DLD1 (cell line): ENCODE data around the gene GTF3C4.
"Not testable (repeated sequence)": the region's sequence is repeated elsewhere in the genome, so short reads cannot be mapped to it uniquely, and the experiment has no call there.

Experiments used
- in situ Hi-C: cut with HindIII; loops from 2 replicates; pipeline ENCODE4 v1.10.0; 2017; ENCODE audit warnings: low sequenced_read_pairs

The GTF3C4 gene

DNA sequence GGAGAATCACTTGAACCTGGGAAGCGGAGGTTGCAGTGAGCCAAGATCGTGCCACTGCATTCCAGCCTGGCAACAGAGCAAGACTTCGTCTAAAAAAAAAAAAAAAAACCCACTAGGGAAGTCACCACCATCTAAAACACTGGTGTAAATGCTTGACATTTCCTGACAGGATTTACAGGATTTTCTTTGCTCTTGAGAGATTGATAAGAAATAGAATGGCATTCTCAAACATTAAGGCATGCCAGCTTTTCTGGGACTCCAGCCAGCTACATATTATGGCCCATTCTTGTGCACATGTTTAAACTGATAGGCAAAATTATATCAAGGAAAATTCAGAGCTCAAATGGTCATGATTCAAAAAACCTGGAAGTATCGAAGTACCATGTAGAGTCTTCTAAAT, 28.7 kb downstream of the GTF3C4 start:
- in situ Hi-C loops, result no loop called here

DNA sequence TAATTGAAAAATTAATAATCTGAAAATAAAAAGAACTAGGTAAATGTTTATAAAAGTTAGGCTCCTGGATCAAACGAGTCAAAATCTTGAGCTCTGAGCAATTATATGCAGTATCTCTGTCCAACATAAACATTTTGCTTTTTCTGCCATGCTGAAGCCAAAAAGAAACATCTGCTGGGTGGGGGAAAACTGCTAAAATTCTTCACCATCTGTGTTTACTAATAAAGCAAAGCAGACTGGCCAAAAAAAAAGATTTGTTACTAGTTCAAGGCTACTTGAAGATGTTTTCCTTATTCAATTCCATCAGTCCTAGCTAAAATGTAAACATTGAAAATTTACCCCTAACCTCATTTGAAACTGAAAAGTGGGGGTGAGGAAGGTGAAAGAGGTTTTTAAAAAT, 29.7 kb downstream of the GTF3C4 start:
- in situ Hi-C loops, result no loop called here

DNA sequence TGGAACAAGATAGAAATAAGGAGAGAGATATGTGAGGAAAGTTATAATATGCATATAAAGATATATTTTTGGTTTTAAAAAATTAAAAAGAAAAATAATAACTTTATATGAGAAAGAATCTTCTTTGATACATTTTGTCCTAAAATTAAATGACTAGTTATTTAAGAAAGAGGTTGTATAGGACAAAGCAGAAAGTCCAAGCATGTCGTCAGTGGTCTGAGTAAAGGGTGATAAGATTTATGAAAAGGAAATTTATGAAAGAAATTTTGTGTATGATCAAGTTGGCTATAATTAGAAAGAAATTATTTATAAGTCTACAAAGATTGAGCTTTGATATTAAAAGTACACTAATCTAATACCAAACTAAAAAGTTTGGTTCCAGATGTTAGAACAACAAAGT, 32.0 kb downstream of the GTF3C4 start:
- in situ Hi-C loops, result no loop called here

DNA sequence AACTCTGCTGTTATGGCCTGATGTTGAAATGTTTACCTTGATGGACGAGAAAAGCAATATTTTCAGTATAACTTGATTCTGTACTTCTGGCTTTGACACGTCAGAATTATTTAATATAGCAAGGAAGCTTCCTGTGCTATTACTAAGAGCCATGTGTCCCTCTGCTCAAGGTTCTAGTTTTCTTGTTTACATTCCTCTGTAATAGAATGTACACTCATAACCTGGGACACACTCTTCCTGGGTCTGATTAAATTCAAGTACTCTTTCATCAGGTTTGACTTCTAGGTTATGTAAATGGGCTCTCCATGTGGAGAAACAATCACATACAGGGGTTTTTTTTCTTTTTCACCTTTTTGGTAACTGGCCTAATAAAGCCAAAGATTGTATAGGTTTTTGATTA, 33.1 kb downstream of the GTF3C4 start:
- in situ Hi-C loops, result no loop called here

DNA sequence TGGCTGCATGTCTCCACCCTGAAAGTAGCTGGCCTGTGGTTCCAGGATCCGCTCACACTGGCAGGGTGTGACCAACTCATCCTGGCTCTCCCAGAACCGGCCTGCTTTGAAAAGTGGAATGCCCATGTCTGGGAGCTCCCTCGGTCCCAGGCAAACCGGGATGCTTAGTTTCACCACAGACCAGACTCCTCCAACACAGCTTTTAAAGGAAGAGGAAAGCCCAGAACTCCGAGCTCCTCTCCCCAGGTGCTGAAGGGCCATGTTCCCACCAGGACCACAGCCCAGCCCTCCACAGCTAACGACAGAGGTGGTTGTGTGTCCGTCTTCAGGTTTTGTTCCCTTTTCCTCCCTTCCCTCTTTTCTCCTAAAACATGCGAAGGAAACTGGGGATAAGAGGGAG, 38.0 kb downstream of the GTF3C4 start:
- in situ Hi-C loops, result no loop called here

DNA sequence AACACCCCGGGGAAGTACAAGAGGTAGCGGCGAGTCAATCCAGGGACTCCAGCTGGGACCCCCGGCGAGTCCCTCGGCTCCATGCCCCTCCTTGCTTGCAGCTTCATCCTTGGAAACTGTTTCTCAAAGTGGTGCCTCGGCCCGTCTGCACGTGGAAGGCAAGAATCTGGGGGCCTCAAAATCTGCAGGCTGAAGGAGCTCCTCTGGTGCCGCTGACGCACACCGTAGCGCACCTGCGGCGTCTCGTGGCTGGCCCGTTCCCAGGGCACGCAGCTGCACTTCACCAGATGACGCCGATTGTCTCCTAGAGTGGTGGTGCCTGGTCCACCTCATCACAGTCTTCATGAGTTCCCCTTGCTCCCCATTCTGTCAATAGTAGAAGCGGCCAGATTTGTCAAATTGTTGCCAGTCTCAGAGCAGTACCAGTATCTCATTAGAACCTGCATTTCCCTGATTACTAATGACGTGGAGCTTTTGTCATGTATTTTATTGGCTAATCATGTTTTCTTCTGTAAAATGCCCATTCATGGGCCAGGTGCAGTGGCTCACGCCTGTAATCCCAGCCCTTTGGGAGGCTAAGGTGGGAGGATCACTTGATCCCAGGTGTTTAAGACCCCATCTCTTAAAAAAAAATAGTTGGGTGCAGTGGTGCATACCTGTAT, 38.6 kb downstream of the GTF3C4 start:
- in situ Hi-C loops, result no loop called here

DNA sequence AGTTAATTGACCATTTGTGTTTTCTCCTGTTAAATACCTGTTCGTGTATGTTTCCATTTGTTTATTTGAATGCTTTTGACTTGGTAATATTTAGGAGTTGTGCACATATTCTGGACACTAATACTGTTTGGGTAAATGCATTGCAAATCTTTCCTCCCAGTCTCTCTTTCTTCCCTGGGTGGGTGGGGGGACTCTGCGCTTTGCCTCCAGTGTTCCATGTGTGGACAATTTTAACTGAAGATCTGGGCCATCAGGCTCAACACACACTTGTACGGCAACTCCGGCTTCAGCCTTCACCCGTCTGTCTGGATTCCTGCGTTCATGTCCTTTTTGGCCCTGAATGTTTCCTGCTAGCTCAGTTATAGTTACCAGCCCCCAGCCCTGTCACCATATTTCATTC, 40.1 kb downstream of the GTF3C4 start:
- in situ Hi-C loops, result no loop called here

DNA sequence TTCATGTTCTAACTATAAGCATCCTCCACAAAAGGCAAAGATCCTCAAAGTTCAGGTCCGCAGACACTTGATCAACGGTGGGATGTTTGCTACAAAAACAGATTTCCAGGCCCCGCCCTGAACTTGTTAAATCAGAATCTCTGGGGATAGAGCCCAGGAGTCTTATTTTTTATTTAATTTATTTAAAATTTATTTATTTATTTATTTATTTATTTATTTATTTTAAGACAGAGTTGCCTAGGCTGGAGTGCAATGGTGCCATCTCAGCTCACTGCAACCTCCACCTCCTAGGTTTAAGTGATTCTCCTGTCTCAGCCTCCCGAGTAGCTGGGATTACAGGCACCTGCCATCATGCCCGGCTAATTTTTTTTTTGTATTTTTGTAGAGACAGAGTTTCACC, 40.9 kb downstream of the GTF3C4 start:
- in situ Hi-C loops, result not testable (repeated sequence)

DNA sequence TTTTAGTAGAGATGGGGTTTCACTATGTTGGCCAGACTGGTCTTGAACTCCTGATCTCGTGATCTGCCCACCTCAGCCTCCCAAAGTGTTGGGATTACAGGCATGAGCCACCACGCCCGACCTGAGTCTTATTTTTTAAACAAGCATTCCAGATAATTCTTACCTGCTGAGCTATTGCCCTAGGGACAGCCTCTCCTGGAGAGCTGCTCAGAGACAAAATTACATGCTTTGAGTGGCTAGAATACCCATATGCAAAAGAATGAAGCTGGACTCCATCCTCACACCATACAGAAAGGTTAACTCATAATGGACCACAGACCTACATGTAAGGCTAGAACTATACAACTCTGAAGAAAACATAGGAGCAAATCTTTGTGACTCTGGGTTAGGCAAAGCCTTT, 41.6 kb downstream of the GTF3C4 start:
- in situ Hi-C loops, result no loop called here

DNA sequence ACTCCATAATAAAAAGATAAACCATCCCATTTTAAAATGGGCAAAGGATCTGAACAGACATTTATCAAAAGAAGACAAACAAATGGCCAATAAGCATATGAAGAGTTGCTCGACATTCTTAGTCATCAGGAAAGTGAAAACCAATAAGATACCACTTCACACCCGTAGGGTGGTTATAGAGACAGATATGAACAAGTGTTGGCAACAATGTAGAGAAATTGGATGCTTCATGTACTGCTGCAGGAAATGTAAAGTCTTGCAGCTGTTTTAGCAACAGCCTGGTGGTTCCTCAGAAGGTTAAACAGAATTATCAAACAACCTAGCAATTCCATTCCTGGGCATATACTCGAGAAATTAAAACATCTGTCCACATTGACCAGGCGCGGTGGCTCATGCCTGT, 42.5 kb downstream of the GTF3C4 start:
- in situ Hi-C loops, result no loop called here

DNA sequence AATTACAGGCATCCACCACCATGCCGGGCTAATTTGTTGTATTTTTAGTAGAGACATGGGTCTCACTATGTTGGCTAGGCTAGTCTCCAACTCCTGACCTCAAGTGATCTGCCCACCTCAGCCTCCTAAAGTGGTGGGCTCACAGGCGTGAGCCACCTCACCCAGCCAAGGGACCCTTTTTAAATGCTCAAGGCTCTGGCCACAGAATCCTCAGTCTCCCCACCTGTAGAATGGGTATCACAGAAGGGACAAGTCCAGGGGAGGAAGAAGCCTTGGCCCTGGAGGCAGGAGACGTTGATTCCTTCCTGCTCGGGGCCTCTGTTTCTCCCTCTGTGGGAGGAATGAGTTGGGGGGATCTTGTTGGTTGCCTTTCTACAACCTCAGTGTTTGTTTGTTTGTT, 45.7 kb downstream of the GTF3C4 start:
- in situ Hi-C loops, result no loop called here

DNA sequence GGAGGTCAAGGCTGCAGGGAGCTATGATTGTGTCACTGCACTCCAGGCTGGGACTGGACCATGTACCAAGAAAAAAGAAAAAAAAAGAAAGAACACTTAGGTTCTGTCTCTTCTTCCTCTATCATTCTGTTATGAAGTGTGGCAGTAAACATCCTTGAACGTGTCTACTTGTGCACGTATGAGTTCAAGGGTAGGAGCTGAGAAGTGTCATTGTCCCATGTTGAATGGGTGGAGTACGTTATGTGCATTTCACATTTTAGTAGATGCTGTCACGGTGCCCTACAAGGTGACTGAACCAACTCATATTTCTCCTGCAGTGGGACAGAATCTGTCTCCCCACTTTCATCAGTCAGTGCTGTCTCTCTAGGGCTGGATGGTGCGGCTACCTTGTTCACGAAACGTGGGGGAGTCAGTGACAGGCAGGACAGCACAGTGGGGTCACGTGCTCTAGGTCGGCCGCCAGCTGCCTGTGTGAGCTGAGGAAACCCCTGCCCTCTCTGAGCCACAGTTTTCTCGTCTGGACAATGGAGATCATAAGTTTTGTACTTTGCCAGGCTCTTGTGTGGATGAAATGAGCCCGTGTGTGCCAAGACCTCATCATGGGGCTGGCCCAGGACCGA, 47.2 kb downstream of the GTF3C4 start:
- in situ Hi-C loops, result no loop called here

DNA sequence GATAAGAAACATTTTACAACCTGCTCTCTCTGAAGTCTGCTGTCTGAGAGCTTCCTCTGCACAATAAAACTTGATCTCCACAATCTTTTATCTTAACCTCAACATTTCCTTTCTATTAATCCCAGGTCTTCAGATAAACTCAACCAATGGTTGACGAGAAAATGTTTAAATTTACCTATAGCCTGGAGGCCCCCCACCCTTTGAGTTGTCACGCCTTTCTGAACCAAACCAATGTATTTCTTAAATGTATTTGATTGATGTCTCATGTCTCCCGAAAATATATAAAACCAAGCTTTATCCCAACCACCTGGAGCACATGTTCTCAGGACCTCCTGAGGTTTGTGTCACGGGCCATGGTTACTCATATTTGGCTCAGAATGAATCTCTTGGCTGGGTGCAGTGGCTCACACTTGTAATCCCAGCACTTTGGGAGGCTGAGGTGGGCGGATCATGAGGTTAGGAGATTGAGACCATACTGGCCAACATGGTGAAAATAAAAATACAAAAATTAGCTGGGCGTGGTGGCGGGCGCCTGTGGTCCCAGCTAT, 48.2 kb downstream of the GTF3C4 start:
- in situ Hi-C loops, result not testable (repeated sequence)

DNA sequence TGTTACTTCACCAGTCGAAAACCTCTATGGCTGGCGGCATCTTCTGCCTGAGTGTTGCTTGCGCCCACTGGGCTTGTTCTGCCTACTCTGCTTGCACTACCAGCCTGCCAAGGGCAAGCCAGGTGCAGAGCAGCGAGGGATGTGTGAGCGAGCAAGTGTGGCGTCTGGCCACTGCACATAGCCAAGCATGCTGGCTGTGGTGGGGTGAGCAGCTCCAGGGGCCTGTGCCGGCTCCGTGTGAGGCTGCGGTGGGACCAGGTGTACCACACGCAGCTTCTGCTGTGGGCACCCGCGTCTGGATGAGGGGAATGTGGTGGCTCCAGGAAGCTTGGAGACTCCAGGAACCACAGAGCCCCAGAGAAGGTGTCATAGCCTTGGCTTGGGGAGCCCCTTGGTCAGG, 51.4 kb downstream of the GTF3C4 start:
- in situ Hi-C loops, result loop anchor here (5.0 kb wide), 1 partner anchor 44 kb away; no protein-coding TSS in a partner anchor

DNA sequence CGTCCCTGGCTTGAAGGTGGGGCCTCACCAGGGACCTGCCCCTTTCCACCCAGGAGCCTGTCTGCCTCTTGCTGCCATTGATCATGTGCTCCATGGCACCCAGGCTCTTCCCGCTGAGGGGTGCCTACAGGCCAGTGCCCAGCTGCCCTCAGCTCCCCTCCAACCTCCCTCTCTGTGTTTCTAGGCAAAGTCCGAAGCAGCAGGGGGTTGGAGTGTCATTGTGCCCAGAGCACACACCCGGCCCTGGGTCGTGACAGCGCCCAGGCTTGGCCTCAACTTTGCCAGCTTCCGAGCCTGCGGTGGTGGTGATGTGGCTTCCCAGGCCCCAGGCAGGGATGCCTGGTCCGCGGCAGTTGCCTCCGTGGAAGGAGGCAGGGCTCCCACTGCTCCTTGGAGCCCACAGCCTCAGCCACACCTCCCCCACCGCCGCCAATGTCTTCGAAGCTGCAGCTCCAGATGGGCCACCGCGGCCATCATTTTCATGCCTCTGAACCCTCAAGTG, 52.4 kb downstream of the GTF3C4 start:
- in situ Hi-C loops, result loop anchor here (5.0 kb wide), 1 partner anchor 45 kb away; no protein-coding TSS in a partner anchor

DNA sequence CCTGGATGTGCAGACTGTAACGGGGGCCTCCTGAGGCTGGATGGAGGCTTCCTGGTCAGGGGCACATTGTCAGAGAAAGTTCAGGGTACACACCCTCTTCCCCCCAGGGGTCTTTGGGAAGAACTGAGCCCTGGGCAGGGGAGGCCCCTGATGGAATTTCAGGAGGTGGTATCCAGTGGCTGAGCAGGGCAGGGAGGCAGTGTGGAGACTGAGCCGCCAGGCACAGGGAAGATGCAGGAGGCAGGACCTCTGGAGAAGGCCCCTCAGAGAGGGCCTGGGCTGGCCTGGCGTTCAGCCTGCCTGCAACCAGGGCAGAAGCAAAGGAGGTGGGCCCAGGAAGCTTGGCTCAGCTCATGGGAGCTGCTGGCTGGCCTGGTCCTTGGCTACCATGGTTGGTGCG, 53.5 kb downstream of the GTF3C4 start:
- in situ Hi-C loops, result loop anchor here (5.0 kb wide), 1 partner anchor 47 kb away; no protein-coding TSS in a partner anchor

DNA sequence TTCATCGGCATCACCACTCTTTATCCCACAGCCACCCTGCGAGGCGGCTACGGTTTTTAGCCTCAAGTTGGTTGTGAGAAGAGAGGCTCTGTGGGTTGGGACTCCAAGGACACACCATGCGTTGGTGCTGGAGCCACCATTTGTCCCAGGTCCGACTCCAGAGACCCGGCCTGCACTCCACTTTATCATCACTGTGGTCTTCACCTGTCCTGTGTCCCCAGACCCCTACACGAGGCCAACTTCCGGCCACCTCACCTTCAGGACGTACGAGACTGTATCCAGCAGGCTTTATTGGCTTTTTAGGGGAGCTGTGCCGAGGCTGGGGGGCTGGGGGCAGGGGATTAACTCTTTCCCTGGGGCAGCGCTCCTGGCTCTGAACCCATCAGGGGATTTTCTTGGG, 55.0 kb downstream of the GTF3C4 start:
- in situ Hi-C loops, result no loop called here

DNA sequence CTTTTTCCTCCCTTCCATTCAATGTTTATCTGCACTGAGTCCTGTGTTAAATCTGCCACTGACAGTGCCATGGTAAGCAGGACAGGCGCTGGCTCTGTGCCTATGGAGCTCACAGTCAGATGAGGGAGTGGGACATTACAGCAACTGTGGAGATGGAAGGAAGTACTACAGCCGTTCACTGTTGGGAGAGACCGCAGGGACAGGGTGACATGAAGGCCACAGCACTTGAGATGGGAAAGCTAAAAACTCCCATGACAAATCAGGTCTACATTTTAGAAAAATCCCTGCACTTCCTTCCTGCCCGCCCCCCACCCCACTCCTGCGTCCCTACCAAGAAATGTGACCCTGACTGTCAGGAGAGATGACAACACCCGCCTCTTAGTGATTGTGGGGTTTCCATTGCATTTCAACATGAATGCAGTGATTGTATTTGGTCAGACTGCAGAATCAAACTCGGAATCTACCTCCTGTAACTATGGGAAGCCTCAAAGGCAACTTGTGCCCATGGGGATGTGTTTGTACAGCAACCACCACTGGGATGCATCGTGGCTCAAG, 56.4 kb downstream of the GTF3C4 start:
- in situ Hi-C loops, result no loop called here

DNA sequence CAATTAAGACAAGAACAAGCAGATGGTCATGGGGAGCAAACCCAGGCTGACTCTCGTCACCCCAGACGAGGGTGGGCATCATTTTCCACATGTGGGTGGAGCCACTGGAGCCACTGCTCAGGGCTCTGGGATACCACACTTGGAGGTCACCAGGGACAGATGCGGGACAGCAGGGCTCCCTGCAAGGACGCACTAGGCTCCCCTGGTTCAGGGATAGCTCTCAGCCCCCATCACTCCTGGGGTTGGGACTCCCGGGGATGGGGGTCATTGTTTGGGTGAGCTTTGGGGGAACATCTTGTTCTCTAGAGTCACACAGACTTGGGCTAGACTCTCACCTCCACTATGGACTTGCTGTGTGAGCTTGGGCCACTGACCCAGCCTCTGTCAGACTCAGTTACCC, 57.8 kb downstream of the GTF3C4 start:
- in situ Hi-C loops, result no loop called here

DNA sequence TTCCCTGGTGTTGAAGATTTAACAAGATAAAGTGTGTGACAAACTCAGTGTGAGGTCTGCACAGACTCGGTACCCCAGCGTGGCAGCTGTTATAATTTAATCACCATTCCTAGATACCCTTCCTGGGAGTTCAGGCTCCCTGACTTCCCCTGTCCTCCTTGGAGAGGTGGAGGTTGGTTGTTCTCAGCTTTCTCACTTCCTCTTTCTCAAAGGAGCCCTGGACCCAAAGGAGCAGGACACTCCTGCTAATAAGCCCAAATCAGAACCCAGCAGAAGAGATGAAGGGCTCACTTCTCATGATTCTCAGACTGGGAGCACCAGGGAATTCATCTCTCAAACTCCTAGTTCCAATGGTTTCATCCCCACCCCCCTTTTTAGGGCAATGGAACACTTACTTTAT, 58.2 kb downstream of the GTF3C4 start:
- in situ Hi-C loops, result no loop called here

DNA sequence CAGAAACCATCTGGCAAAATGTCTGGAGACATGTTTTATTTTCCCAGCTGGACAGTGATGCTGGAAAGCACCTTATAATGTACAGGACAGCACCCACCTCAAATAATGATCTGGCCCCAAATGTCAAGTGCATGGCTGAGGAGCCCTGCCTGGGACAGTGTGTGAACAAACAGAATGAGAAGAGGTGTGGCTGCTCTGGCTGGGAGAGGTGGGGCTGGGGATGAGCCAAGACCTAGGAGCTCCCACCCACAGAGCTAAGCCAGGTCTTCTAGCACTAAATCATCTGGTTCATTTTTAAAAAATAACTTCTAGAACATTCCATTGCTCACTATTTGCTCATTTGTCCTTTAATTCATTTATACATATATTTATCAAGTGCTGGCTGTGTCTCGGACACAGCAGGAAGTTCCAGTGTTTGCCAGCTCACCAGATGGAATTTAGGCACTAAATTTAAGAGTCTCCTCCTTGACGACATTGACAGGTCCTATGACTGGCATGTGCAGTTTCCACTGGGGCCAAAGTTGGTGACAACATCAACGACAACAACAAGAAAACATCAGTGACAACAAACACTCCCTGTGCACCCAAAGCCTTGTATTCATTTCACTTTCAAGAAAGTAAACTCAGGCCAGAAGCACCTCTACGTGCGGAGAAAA, 59.1 kb downstream of the GTF3C4 start:
- in situ Hi-C loops, result no loop called here
